ENCODE measurements around the gene MAPK4.
"Not testable (repeated sequence)": the region's sequence is repeated elsewhere in the genome, so short reads cannot be mapped to it uniquely, and the experiment has no call there.

The MAPK4 gene

GRCh38 chr18:50527636-50528307 is 32.1 kb upstream of the MAPK4 start:
- DNase-seq (no peak), ATAC-seq (ENCODE audit: insufficient read depth, low read depth) (no peak)
- Histone ChIP-seq H3K9me3 (ENCODE audit: insufficient read depth, low read length, severe bottlenecking) (peaks cover 15% of the 10 kb centered on the region), H3K9ac (ENCODE audit: low read depth, low read length) (no peak overlapping the region), H3K4me2 (ENCODE audit: insufficient read depth, low read length) (no peak overlapping the region), H3K36me3 (ENCODE audit: insufficient read depth, low read length) (no peaks in the 10 kb centered on the region), H3K27ac (ENCODE audit: low read length) (no peak overlapping the region), H3K4me3 (ENCODE audit: low read depth in 1 of 2, low read length in 2 of 2) (no peak overlapping the region), H3K27me3 (ENCODE audit: insufficient read depth, low read length, poor library complexity) (no peaks in the 10 kb centered on the region), H3K4me1 (ENCODE audit: insufficient read depth, low read length) (no peaks in the 10 kb centered on the region), H4K20me1 (ENCODE audit: insufficient read depth, low read length) (no peaks in the 10 kb centered on the region), H2AFZ (ENCODE audit: low read depth, low read length) (no peak overlapping the region), H3K79me2 (ENCODE audit: insufficient read depth, low read length) (no peaks in the 10 kb centered on the region)
- TF ChIP-seq EZH2 (IDR thresholded peaks at IDR 0.05; ENCODE audit: borderline replicate concordance, low read depth, low read length, severe bottlenecking): no peak
- TF ChIP-seq CTCF (IDR thresholded peaks at IDR 0.05; ENCODE audit: borderline replicate concordance, extremely low read depth, low read length, poor library complexity, severe bottlenecking): no peak

GRCh38 chr18:50528806-50529205 is 31.1 kb upstream of the MAPK4 start:
- no peak overlapping the region for H3K27ac ChIP-seq (ENCODE audit: low read length)
- H3K4me2 ChIP-seq (ENCODE audit: insufficient read depth, low read length): no peak overlapping the region
- no peaks in the 10 kb centered on the region for H3K4me1 ChIP-seq (ENCODE audit: insufficient read depth, low read length)
- no peaks in the 10 kb centered on the region for H3K36me3 ChIP-seq (ENCODE audit: insufficient read depth, low read length)
- no peaks in the 10 kb centered on the region for H3K79me2 ChIP-seq (ENCODE audit: insufficient read depth, low read length)
- TF ChIP-seq EZH2 (IDR thresholded peaks at IDR 0.05; ENCODE audit: borderline replicate concordance, low read depth, low read length, severe bottlenecking) (no peak), CTCF (IDR thresholded peaks at IDR 0.05; ENCODE audit: borderline replicate concordance, extremely low read depth, low read length, poor library complexity, severe bottlenecking) (no peak)
- DNase-seq (no peak), ATAC-seq (ENCODE audit: insufficient read depth, low read depth) (no peak)
- no peak overlapping the region for H3K4me3 ChIP-seq (ENCODE audit: low read depth in 1 of 2, low read length in 2 of 2)
- peaks cover 20% of the 10 kb centered on the region for H3K9me3 ChIP-seq (ENCODE audit: insufficient read depth, low read length, severe bottlenecking)
- no peaks in the 10 kb centered on the region for H3K27me3 ChIP-seq (ENCODE audit: insufficient read depth, low read length, poor library complexity)
- no peak overlapping the region for H2AFZ ChIP-seq (ENCODE audit: low read depth, low read length)
- no peaks in the 10 kb centered on the region for H4K20me1 ChIP-seq (ENCODE audit: insufficient read depth, low read length)
- no peak overlapping the region for H3K9ac ChIP-seq (ENCODE audit: low read depth, low read length)

- not testable (repeated sequence) for H3K4me1 ChIP-seq (ENCODE audit: insufficient read depth, low read length); H3K79me2 ChIP-seq (ENCODE audit: insufficient read depth, low read length); H3K4me3 ChIP-seq (ENCODE audit: low read depth in 1 of 2, low read length in 2 of 2); H3K36me3 ChIP-seq (ENCODE audit: insufficient read depth, low read length); H4K20me1 ChIP-seq (ENCODE audit: insufficient read depth, low read length); H3K27me3 ChIP-seq (ENCODE audit: insufficient read depth, low read length, poor library complexity); DNase-seq; H3K9ac ChIP-seq (ENCODE audit: low read depth, low read length); H2AFZ ChIP-seq (ENCODE audit: low read depth, low read length); H3K4me2 ChIP-seq (ENCODE audit: insufficient read depth, low read length); H3K27ac ChIP-seq (ENCODE audit: low read length); ATAC-seq (ENCODE audit: insufficient read depth, low read depth)
- peaks cover 20% of the 10 kb centered on the region for H3K9me3 ChIP-seq (ENCODE audit: insufficient read depth, low read length, severe bottlenecking)
Measured at GRCh38 chr18:50533822-50534221, 26.1 kb upstream of the MAPK4 start.

GRCh38 chr18:50544476-50544875 is 15.4 kb upstream of the MAPK4 start:
- not testable (repeated sequence) for H2AFZ ChIP-seq (ENCODE audit: low read depth, low read length); H3K4me1 ChIP-seq (ENCODE audit: insufficient read depth, low read length); H3K79me2 ChIP-seq (ENCODE audit: insufficient read depth, low read length); H3K4me2 ChIP-seq (ENCODE audit: insufficient read depth, low read length); H3K9me3 ChIP-seq (ENCODE audit: insufficient read depth, low read length, severe bottlenecking); H3K9ac ChIP-seq (ENCODE audit: low read depth, low read length); H3K4me3 ChIP-seq (ENCODE audit: low read depth in 1 of 2, low read length in 2 of 2); H4K20me1 ChIP-seq (ENCODE audit: insufficient read depth, low read length); DNase-seq; H3K27me3 ChIP-seq (ENCODE audit: insufficient read depth, low read length, poor library complexity); H3K27ac ChIP-seq (ENCODE audit: low read length); ATAC-seq (ENCODE audit: insufficient read depth, low read depth); H3K36me3 ChIP-seq (ENCODE audit: insufficient read depth, low read length)

Measured in DND-41 (cell line).